SKM-1 treated with dmso at 0.1 percent for 144 hours (cell line): ENCODE results near the gene TYW1B.
A peak's percentile ranks its signal among the peaks of the same experiment; 100 is the strongest.
"Not testable (repeated sequence)": the region's sequence is repeated elsewhere in the genome, so short reads cannot be mapped to it uniquely, and the experiment has no call there.

ENCODE experiments used
- DNase-seq: peaks from one replicate; lab custom pipeline; 2025; ENCODE audit not compliant: unreplicated experiment; lab: John Stamatoyannopoulos, UW

TYW1B gene

GRCh38 chr7:72754312-72754711 lies 73.7 kb downstream of the TYW1B start:
- DNase-seq: no peak

- DNase-seq: no peak
Observed at GRCh38 chr7:72753781-72754180, 74.2 kb downstream of the TYW1B start.

- not testable (repeated sequence) for DNase-seq
Observed at GRCh38 chr7:72753229-72753628, 74.8 kb downstream of the TYW1B start.

GRCh38 chr7:72751978-72752377 lies 76.0 kb downstream of the TYW1B start:
- DNase-seq: no peak

- no peak for DNase-seq
Observed at GRCh38 chr7:72751378-72751777, 76.6 kb downstream of the TYW1B start.

GRCh38 chr7:72748649-72749048 lies 79.4 kb downstream of the TYW1B start:
- DNase-seq: not testable (repeated sequence)

- not testable (repeated sequence) for DNase-seq
Observed at GRCh38 chr7:72744244-72744926, 83.6 kb downstream of the TYW1B start.

GRCh38 chr7:72743801-72744200 lies 84.2 kb downstream of the TYW1B start:
- not testable (repeated sequence) for DNase-seq

- not testable (repeated sequence) for DNase-seq
Observed at GRCh38 chr7:72739716-72740115, 88.3 kb downstream of the TYW1B start.

- not testable (repeated sequence) for DNase-seq
Observed at GRCh38 chr7:72735855-72736254, 92.1 kb downstream of the TYW1B start.

GRCh38 chr7:72730815-72731214 lies 97.2 kb downstream of the TYW1B start:
- DNase-seq: not testable (repeated sequence)

GRCh38 chr7:72730384-72730783 lies 97.6 kb downstream of the TYW1B start:
- DNase-seq: not testable (repeated sequence)

- DNase-seq: not testable (repeated sequence)
Observed at GRCh38 chr7:72729130-72729529, 98.9 kb downstream of the TYW1B start.

GRCh38 chr7:72722694-72723093 lies 105.3 kb downstream of the TYW1B start:
- not testable (repeated sequence) for DNase-seq

GRCh38 chr7:72720890-72721289 lies 107.1 kb downstream of the TYW1B start:
- not testable (repeated sequence) for DNase-seq

GRCh38 chr7:72717252-72717774 lies 110.7 kb downstream of the TYW1B start:
- DNase-seq: not testable (repeated sequence)

- DNase-seq: not testable (repeated sequence)
Observed at GRCh38 chr7:72711927-72712326, 116.1 kb downstream of the TYW1B start.

GRCh38 chr7:72710983-72711382 lies 117.0 kb downstream of the TYW1B start:
- DNase-seq: no peak

- no peak for DNase-seq
Observed at GRCh38 chr7:72709909-72710308, 118.1 kb downstream of the TYW1B start.

GRCh38 chr7:72708371-72709050 lies 119.5 kb downstream of the TYW1B start:
- not testable (repeated sequence) for DNase-seq

GRCh38 chr7:72706521-72706920 lies 121.5 kb downstream of the TYW1B start:
- no peak for DNase-seq

- DNase-seq: peak; percentile 10
Observed at GRCh38 chr7:72705693-72706092, 122.3 kb downstream of the TYW1B start.
